Nephron progenitor cell (in vitro differentiated cells): ENCODE data around the gene MYL4.

Source experiments
- DNase-seq: peaks from one replicate; pipeline ENCODE4 v3.0.0; 2021
- H3K27ac Mint-ChIP-seq: 2 replicates; pipeline ENCODE4 v1.8.0; 2021; ENCODE audit warnings: mild to moderate bottlenecking, moderate library complexity, mixed read lengths
- H3K27me3 Mint-ChIP-seq: 2 replicates; pipeline ENCODE4 v1.8.0; 2021; ENCODE audit warnings: mild to moderate bottlenecking, low read depth, mixed read lengths; ENCODE audit not compliant: poor library complexity
- H3K36me3 Mint-ChIP-seq: 2 replicates; pipeline ENCODE4 v1.8.0; 2021; ENCODE audit warnings: low read depth, mixed read lengths
- H3K4me1 Mint-ChIP-seq: 2 replicates; pipeline ENCODE4 v1.8.0; 2021; ENCODE audit warnings: mixed read lengths
- H3K4me3 Mint-ChIP-seq: 2 replicates; pipeline ENCODE4 v1.8.0; 2021; ENCODE audit warnings: mild to moderate bottlenecking, moderate library complexity, mixed read lengths
- H3K9me3 Mint-ChIP-seq: 2 replicates; pipeline ENCODE4 v1.8.0; 2021; ENCODE audit warnings: mild to moderate bottlenecking, moderate library complexity, mixed read lengths
- TF ChIP-seq, protein P1 (sequence below): fragments of 200-600 bp; sonication (generic); IDR thresholded peaks from 2 replicates; pipeline ENCODE4 v1.5.0; 2021; ENCODE audit warnings: antibody characterized with exemption

MYL4 gene

DNA sequence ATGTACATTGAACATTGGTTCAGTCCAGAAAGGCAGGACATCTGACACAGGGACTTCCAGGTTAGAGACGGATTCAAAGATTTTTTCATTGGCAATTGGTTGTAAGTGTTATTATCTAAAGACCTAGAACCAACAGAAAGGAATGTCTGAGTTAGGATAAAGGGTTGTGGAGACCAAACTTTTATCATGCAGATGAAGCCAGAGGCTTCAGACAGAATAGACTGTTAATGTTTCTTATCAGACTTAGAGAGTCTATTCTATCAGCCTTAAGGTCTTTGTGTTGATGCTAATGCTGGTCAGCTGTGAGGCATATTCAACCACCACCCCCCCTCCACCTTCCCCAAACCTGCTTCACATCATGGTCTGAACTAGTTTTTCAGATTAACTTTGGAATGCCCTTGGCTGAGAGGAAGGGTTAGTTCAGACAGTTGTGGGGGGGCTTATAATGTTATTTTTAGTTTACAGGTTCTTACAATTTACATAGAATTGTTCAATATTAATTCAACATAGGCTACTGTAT, 42.3 kb downstream of the MYL4 start:
- Mint-ChIP-seq H3K9me3 (peaks cover 10% of the 10 kb centered on the region), H3K27ac (no peak overlapping the region), H3K36me3 (no peaks in the 10 kb centered on the region), H3K4me1 (peaks cover 5% of the 10 kb centered on the region), H3K27me3 (peaks cover 69% of the 10 kb centered on the region), H3K4me3 (no peak overlapping the region)
- TF ChIP-seq, protein P1, sequence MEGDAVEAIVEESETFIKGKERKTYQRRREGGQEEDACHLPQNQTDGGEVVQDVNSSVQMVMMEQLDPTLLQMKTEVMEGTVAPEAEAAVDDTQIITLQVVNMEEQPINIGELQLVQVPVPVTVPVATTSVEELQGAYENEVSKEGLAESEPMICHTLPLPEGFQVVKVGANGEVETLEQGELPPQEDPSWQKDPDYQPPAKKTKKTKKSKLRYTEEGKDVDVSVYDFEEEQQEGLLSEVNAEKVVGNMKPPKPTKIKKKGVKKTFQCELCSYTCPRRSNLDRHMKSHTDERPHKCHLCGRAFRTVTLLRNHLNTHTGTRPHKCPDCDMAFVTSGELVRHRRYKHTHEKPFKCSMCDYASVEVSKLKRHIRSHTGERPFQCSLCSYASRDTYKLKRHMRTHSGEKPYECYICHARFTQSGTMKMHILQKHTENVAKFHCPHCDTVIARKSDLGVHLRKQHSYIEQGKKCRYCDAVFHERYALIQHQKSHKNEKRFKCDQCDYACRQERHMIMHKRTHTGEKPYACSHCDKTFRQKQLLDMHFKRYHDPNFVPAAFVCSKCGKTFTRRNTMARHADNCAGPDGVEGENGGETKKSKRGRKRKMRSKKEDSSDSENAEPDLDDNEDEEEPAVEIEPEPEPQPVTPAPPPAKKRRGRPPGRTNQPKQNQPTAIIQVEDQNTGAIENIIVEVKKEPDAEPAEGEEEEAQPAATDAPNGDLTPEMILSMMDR, result no peak
- no peak for DNase-seq

DNA sequence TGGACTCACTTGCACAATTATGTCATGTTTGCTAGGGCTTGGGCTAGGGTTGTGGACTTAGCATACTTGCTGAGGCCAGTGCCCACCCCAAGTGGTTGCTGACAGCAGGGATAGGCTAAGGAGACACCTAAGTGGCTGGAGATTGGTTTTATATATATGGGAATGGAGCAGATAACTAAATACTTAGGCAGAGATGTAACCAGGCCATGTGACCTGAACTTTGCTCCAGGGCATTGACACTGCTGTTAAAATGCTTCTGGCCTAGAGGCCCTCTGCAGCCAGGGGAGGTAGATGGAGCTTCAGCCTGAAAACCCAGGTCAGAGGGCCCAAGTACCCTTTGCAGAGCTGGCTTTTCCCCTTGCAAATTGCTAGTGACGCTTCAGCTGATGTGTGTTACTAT, 43.1 kb downstream of the MYL4 start:
- Mint-ChIP-seq H3K27ac (no peak overlapping the region), H3K4me3 (peak overlapping the region; percentile 64), H3K4me1 (peaks cover 5% of the 10 kb centered on the region), H3K36me3 (no peaks in the 10 kb centered on the region), H3K9me3 (peaks cover 14% of the 10 kb centered on the region), H3K27me3 (peaks cover 71% of the 10 kb centered on the region)
- TF ChIP-seq, protein P1, result no peak
- no peak for DNase-seq

DNA sequence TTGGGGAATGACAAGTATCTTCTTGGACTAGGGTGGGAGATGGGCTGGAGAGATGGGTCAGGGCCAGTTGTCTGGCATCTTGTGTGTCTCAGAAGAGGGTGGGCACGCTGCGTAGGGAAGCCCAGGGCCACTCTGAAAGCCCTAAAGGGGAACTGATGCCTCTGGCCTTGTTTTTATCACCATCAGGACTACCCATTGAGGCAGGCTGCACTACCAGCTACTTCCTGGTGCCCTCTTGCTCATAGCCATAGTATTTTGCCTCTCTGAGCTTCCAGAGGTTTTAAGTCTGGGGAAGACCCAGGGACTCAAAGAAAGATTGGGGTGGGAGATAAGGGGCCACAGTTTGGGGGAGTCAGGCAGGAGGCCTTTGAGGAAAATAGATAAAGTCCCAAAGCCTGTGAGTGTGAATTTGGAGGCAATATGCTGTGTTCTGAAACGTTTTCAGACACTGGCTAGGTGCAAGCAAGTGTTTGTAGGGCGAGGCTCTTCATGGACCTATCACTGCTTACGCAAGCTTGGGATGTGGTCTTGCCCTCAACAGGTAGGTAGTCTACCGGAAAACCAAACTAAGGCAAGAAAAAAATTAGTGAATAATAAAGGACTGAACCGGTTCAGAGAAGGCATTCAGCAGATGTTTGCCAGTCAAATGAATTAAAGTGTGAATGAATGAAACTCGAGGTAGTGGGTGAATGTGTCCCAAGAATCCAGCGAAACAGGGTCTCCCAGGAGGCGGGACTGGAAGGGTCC, 43.8 kb downstream of the MYL4 start:
- H3K4me3 Mint-ChIP-seq, result peak overlapping the region; percentile 64
- TF ChIP-seq, protein P1, result no peak
- H3K4me1 Mint-ChIP-seq, result peaks cover 10% of the 10 kb centered on the region
- DNase-seq, result no peak
- no peaks in the 10 kb centered on the region for H3K36me3 Mint-ChIP-seq
- peaks cover 74% of the 10 kb centered on the region for H3K27me3 Mint-ChIP-seq
- H3K9me3 Mint-ChIP-seq, result peaks cover 21% of the 10 kb centered on the region
- no peak overlapping the region for H3K27ac Mint-ChIP-seq

DNA sequence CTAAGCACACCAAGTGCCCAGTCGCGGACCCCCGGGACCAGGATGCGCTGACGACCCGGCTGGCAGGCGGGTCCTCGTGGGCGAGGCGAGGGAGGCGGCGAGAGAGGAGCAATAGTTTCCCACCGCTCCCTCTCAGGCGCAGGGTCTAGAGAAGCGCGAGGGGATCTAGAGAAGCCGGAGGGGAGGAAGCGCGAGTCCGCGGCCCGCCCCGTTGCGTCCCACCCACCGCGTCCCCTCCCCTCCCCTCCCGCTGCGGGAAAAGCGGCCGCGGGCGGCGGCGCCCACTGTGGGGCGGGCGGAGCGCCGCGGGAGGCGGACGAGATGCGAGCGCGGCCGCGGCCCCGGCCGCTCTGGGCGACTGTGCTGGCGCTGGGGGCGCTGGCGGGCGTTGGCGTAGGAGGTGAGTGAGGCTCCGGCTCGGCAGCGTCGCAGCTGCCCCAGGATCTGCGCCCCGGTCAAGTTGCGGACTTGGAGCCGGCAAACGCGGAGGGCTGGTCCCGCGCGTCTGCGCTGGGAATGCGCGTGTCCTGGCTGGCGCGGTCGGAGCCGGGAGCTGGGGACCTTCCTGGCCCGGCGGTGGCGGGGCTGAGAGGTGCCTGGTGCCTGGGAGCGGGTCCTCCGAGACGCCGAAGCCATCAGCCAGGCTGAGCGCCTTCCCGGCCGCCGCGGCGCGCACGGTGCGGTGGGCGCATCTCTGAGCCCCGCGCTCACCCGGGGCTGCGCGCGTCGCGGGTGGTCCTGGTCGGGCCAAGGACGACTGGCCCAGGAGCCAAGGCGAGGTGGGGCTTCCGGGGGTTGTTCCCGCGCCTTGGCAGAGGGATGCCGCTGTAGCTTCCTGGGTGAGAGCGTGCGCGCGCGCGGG, 44.6 kb downstream of the MYL4 start, which contains the start of gene ITGB3:
ITGB3 (plus strand) TSS at position 287 of the 862 bp plus-strand sequence; CDS start at position 322, 35 bp downstream.
- Mint-ChIP-seq H3K27ac (no peak within 1 kb of the TSS), H3K4me3 (peak within 1 kb of the TSS; percentile 89), H3K36me3 (no peaks in the 10 kb centered on the region), H3K9me3 (peaks cover 30% of the 10 kb centered on the region), H3K4me1 (peaks cover 18% of the 10 kb centered on the region), H3K27me3 (peaks cover 79% of the 10 kb centered on the region)
- peak; percentile 88 for DNase-seq
- TF ChIP-seq, protein P1, result no peak

DNA sequence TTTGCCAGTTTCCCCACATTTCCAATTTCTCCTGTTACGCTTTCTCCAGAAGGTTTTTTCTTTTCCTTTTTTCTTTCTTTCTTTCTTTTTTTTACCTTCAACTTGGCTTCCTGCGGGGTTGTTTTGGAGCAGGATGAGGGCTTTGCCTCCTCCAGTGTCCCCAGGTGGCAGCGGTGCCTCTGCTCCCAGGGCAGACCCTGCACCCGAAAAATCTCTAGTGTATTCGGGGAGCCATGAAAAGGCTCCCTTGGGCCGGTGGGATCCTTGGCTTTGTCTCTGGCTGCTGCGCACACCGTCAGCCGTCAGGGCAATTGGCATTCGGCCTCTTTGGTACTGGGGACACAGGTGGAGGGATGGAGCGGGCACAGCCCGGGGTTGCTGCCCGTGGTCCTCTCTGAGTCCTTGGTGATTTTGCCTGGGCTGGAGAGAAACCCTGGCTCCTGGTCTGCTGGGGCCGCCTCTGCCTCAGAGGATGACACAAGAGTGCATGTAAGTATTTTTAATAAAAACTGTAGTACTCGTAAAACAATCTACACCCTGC, 45.3 kb downstream of the MYL4 start:
- TF ChIP-seq, protein P1, result no peak
- peaks cover 81% of the 10 kb centered on the region for H3K27me3 Mint-ChIP-seq
- H3K4me1 Mint-ChIP-seq, result peaks cover 18% of the 10 kb centered on the region
- no peak for DNase-seq
- peak overlapping the region; percentile 89 for H3K4me3 Mint-ChIP-seq
- no peak overlapping the region for H3K27ac Mint-ChIP-seq
- no peaks in the 10 kb centered on the region for H3K36me3 Mint-ChIP-seq
- H3K9me3 Mint-ChIP-seq, result peaks cover 36% of the 10 kb centered on the region
